Suprapubic skin (tissue), 3 donors: Measurements from ENCODE around the gene PPP2R2C.

ENCODE experiments used
- CTCF ChIP-seq, 2 donors: fragments of 200-600 bp in 1 of 2; fragments of 450-650 bp in 1 of 2; sonication (generic) in 1 of 2; IDR thresholded peaks; one replicate each; pipeline ENCODE4 v1.5.1; 2016 to 2019; ENCODE audit warnings: antibody characterized with exemption in 2 of 2, mild to moderate bottlenecking in 1 of 2, moderate library complexity in 1 of 2
- POLR2AphosphoS5 ChIP-seq, 3 donors: sonication (generic); formaldehyde crosslinking; IDR thresholded peaks; one replicate each; pipeline ENCODE4 v1.6.1; 2017; ENCODE audit warnings: antibody characterized with exemption in 3 of 3

DNA sequence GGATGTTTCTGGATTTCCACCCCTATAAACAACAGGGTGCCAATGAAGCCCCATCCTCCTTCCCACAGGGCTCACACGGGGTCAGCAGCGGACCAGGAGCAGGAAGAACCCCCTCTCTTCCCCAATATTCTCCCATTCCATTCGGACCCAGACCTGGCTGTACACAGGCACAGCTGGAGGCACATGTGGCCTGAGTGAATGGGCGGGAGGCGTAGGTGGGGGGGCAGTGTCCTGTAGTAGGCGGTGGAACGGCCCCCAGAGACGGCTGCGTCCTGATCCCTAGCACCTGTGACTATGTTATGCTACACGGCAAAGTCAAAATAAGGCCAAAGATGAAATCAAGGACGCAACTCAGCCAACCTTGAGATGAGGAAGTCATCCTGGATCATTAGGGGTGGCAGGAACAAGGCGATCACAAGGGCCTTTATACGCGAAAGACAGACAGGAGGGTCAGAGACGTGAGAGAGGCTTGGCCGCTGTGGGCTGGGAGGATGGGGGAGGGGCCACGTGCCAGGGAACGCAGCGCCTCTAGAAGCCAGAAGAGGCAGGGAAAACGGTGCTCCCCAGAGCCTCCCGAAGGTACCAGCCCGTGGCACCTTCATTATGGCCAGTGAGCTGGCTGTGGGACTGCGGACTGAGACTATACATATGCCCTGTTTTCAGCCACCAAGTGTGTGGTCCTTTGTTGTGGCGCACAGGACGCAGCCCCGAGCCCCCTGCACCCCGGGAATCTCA lies 127.2 kb downstream of the PPP2R2C start:
- no peak for TF ChIP-seq POLR2AphosphoS5 (IDR thresholded peaks at IDR 0.05)
- TF ChIP-seq CTCF (IDR thresholded peaks at IDR 0.05) = no peak
